ENCODE measurements around the gene BHMT2.

Gene BHMT2

DNA sequence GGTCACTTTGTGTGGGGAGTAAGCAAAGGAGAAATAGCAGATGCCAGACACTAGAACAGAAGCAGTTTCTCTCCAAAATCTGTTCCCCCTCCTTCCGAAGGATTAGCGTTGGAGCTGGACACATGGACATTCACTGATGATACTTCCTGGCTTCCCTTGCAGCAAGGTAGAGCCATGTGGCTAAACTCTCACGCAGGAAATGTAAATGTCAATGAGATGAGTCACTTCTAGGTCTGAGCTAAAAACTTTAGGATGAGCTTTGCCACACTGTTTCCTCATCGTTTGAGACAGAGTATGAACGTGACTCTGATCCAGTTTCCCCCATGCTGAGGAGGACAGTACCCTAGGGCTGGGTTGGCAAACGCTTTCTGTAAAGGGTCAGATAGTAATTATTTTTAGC lies 5.1 kb downstream of the BHMT2 start:
- H3K4me2 ChIP-seq (ENCODE audit: low read length), result no peak overlapping the region
- no peak overlapping the region for H3K9ac ChIP-seq (ENCODE audit: low read depth, low read length)
- H3K9me3 ChIP-seq (replicated peaks; ENCODE audit: low read length), result peaks cover 5% of the 10 kb centered on the region
- no peaks in the 10 kb centered on the region for H3K36me3 ChIP-seq (ENCODE audit: insufficient read depth, low read length)
- peaks cover 6% of the 10 kb centered on the region for H3K4me1 ChIP-seq (ENCODE audit: control insufficient read depth, insufficient read depth, low read length)
- no peak overlapping the region for H3K4me3 ChIP-seq (ENCODE audit: low read length)
- H3K27me3 ChIP-seq (ENCODE audit: control insufficient read depth, insufficient read depth, low read length), result no peaks in the 10 kb centered on the region

DNA sequence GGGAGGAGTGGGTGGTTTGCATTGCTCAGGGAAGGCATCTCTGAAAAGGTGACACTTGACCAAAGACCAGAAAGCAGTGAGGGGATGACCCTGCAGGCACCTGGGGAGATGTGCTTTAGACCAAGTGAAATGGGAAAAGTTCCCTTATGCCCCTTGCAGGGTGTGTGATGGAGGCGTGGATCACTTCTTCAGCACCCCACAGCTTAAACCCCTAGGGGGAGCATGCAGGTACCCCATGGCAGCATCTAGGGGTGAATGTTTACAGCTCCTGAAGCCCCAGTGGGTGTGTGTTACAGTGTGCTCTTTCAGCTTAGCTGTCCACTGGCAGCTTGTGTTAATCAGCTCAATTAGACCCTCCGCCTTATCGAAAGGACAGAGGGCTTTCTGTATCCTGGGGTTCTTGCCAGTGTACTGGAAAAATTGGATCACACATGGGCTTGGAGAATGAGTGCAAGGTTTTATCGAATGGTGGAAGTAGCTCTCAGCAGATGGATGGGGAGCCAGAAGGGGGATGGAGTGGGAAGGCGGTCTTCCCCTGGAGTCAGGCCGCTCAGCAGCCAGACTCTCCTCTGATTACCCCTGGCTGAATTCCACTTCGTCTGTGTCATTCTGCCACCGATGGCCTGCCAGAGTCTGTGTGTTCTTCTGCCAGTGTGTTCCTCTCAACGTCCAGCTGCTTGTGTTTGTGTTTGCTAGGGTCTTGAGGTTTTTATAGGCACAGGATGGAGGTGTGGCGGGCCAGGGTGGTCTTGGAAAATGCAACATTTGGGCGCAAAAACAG lies 6.3 kb downstream of the BHMT2 start:
- Histone ChIP-seq H3K4me2 (ENCODE audit: low read length) (no peak overlapping the region), H3K9ac (ENCODE audit: low read depth, low read length) (no peak overlapping the region), H3K4me1 (ENCODE audit: control insufficient read depth, insufficient read depth, low read length) (no peaks in the 10 kb centered on the region), H3K27me3 (ENCODE audit: control insufficient read depth, insufficient read depth, low read length) (no peaks in the 10 kb centered on the region), H3K4me3 (ENCODE audit: low read length) (no peak overlapping the region), H3K36me3 (ENCODE audit: insufficient read depth, low read length) (no peaks in the 10 kb centered on the region), H3K9me3 (replicated peaks; ENCODE audit: low read length) (peaks cover 5% of the 10 kb centered on the region)

DNA sequence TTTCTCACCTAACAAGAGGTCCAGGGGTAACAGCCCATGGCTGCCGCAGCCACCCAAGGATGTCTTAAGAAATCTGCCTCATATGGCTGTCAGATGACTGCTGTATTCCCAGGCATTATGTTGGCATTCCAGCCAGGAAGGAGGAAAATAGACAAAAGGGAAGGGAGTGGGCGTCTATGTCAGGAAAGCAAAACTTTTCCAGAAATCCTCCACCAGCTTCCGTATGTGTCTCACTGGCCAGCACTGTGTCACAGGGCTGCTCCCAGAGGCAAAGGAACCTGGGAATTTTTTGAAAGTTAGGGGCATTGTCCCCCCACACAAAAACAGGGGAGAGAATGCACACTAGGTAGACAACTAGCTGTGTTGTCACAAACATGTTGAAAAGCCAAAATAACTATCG lies 7.3 kb downstream of the BHMT2 start:
- Histone ChIP-seq H3K9ac (ENCODE audit: low read depth, low read length) (no peak overlapping the region), H3K4me1 (ENCODE audit: control insufficient read depth, insufficient read depth, low read length) (no peaks in the 10 kb centered on the region), H3K36me3 (ENCODE audit: insufficient read depth, low read length) (no peaks in the 10 kb centered on the region), H3K4me2 (ENCODE audit: low read length) (no peak overlapping the region), H3K4me3 (ENCODE audit: low read length) (no peak overlapping the region), H3K9me3 (replicated peaks; ENCODE audit: low read length) (peaks cover 5% of the 10 kb centered on the region), H3K27me3 (ENCODE audit: control insufficient read depth, insufficient read depth, low read length) (no peaks in the 10 kb centered on the region)

- Histone ChIP-seq H3K4me2 (ENCODE audit: low read length) (no peak overlapping the region), H3K27me3 (ENCODE audit: control insufficient read depth, insufficient read depth, low read length) (no peaks in the 10 kb centered on the region), H3K9me3 (replicated peaks; ENCODE audit: low read length) (peaks cover 5% of the 10 kb centered on the region), H3K4me3 (ENCODE audit: low read length) (no peak overlapping the region), H3K9ac (ENCODE audit: low read depth, low read length) (no peak overlapping the region), H3K4me1 (ENCODE audit: control insufficient read depth, insufficient read depth, low read length) (no peaks in the 10 kb centered on the region), H3K36me3 (ENCODE audit: insufficient read depth, low read length) (no peaks in the 10 kb centered on the region)
Observed at GRCh38 chr5:79077680-79078365, 8.3 kb downstream of the BHMT2 start.

DNA sequence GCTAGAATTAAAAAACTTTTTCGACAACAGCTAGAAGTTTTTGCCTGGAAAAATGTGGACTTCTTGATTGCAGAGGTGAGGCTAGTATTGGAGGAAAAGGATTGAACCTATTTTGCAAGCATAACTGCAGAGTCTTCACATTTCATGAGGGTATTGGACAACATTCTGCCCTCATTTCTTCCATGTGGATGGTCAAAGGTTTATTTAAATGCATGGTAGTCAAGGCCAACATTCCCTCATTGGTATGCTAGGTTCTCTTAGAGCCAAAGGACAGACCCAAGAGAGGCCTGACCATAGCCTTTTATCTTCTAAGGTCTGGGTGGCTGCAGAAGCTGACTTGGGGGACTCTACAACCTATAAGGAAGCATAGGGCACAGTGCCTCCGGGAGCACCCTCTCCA lies 11.2 kb downstream of the BHMT2 start:
- Histone ChIP-seq H3K4me1 (ENCODE audit: control insufficient read depth, insufficient read depth, low read length) (no peaks in the 10 kb centered on the region), H3K4me2 (ENCODE audit: low read length) (no peak overlapping the region), H3K36me3 (ENCODE audit: insufficient read depth, low read length) (no peaks in the 10 kb centered on the region), H3K9me3 (replicated peaks; ENCODE audit: low read length) (no peaks in the 10 kb centered on the region), H3K9ac (ENCODE audit: low read depth, low read length) (no peak overlapping the region), H3K4me3 (ENCODE audit: low read length) (no peak overlapping the region), H3K27me3 (ENCODE audit: control insufficient read depth, insufficient read depth, low read length) (no peaks in the 10 kb centered on the region)

- no peaks in the 10 kb centered on the region for H3K4me1 ChIP-seq (ENCODE audit: control insufficient read depth, insufficient read depth, low read length)
- no peak overlapping the region for H3K4me2 ChIP-seq (ENCODE audit: low read length)
- no peak overlapping the region for H3K9ac ChIP-seq (ENCODE audit: low read depth, low read length)
- no peak overlapping the region for H3K4me3 ChIP-seq (ENCODE audit: low read length)
- no peaks in the 10 kb centered on the region for H3K9me3 ChIP-seq (replicated peaks; ENCODE audit: low read length)
- no peaks in the 10 kb centered on the region for H3K36me3 ChIP-seq (ENCODE audit: insufficient read depth, low read length)
- H3K27me3 ChIP-seq (ENCODE audit: control insufficient read depth, insufficient read depth, low read length), result no peaks in the 10 kb centered on the region
Observed at GRCh38 chr5:79081779-79082178, 12.2 kb downstream of the BHMT2 start.

DNA sequence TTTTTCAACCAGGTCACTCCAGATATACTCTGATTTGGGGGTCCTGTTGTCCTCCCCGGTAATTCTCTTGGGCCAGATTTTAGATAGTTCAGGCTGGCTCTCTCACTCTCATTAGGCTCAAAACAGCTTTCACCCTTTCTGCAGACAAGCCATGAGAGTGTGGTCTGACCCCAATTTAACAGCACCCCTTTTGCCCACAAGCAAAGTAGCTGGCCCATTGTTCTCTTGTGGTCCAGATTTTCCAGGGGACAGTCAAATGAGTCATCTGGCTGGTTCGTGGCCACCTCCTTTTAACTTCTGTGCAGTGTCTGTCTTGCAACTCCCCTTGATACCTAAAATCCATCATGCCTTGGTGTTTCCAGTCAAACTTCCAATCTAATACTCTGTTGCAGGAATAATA lies 16.5 kb downstream of the BHMT2 start:
- no peak overlapping the region for H3K4me2 ChIP-seq (ENCODE audit: low read length)
- H3K4me3 ChIP-seq (ENCODE audit: low read length), result no peak overlapping the region
- no peaks in the 10 kb centered on the region for H3K27me3 ChIP-seq (ENCODE audit: control insufficient read depth, insufficient read depth, low read length)
- H3K4me1 ChIP-seq (ENCODE audit: control insufficient read depth, insufficient read depth, low read length), result no peaks in the 10 kb centered on the region
- H3K36me3 ChIP-seq (ENCODE audit: insufficient read depth, low read length), result no peaks in the 10 kb centered on the region
- no peak overlapping the region for H3K9ac ChIP-seq (ENCODE audit: low read depth, low read length)
- H3K9me3 ChIP-seq (replicated peaks; ENCODE audit: low read length), result no peaks in the 10 kb centered on the region

GRCh38 chr5:79088507-79088906 lies 18.9 kb downstream of the BHMT2 start:
- H3K9ac ChIP-seq (ENCODE audit: low read depth, low read length), result no peak overlapping the region
- no peak overlapping the region for H3K4me3 ChIP-seq (ENCODE audit: low read length)
- no peaks in the 10 kb centered on the region for H3K36me3 ChIP-seq (ENCODE audit: insufficient read depth, low read length)
- H3K27me3 ChIP-seq (ENCODE audit: control insufficient read depth, insufficient read depth, low read length), result peaks cover 8% of the 10 kb centered on the region
- H3K4me1 ChIP-seq (ENCODE audit: control insufficient read depth, insufficient read depth, low read length), result no peaks in the 10 kb centered on the region
- H3K9me3 ChIP-seq (replicated peaks; ENCODE audit: low read length), result no peaks in the 10 kb centered on the region
- no peak overlapping the region for H3K4me2 ChIP-seq (ENCODE audit: low read length)

DNA sequence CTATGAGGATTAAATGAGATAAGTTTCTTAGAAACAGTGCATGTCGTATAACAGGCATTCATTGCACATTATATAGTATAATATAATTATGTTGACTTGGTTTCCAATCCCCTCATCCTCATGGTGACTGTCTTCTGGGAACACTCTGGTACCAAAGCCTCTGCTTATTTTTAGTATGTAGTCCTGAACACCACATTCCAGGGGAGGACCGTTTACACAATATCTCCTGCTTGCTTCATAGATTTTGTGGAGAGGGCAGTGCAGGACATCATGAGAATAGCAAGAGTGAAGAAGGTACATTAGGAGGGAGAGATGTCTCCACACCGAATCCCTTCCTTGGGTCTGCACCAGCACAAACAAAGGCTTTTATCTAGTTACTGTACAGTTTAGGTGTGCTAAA lies 21.5 kb downstream of the BHMT2 start:
- Histone ChIP-seq H3K36me3 (ENCODE audit: insufficient read depth, low read length) (no peaks in the 10 kb centered on the region), H3K4me2 (ENCODE audit: low read length) (no peak overlapping the region)

DNA sequence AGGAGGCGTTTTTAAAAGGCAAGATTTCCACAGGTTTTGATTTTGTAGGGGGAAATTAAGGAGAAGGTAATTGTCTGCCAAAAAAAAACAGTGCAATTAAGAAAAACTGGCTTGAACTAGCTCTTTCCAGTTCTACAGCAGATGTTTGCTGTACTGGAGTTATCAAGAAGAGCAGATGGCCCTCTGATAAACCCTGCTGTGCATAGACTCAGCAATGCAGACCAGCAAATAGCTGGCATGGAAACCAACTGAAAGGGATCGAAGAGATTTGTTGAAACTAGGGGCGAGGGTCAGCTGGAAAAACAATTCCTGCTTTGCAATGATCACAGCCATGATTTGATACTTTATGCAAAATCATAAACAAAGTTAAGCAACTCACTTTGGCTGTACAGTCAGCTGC lies 24.2 kb downstream of the BHMT2 start:
- peaks cover 15% of the 10 kb centered on the region for H3K27me3 ChIP-seq (ENCODE audit: control insufficient read depth, insufficient read depth, low read length)
- no peaks in the 10 kb centered on the region for H3K36me3 ChIP-seq (ENCODE audit: insufficient read depth, low read length)
- no peak overlapping the region for H3K4me3 ChIP-seq (ENCODE audit: low read length)
- H3K9ac ChIP-seq (ENCODE audit: low read depth, low read length), result no peak overlapping the region
- no peaks in the 10 kb centered on the region for H3K9me3 ChIP-seq (replicated peaks; ENCODE audit: low read length)
- no peak overlapping the region for H3K4me2 ChIP-seq (ENCODE audit: low read length)
- no peaks in the 10 kb centered on the region for H3K4me1 ChIP-seq (ENCODE audit: control insufficient read depth, insufficient read depth, low read length)

More for the DNA sequence above, 21.5 kb downstream of the BHMT2 start:
- H3K4me1 ChIP-seq (ENCODE audit: control insufficient read depth, insufficient read depth, low read length), result no peaks in the 10 kb centered on the region
- H3K9ac ChIP-seq (ENCODE audit: low read depth, low read length), result no peak overlapping the region
- H3K4me3 ChIP-seq (ENCODE audit: low read length), result no peak overlapping the region
- H3K9me3 ChIP-seq (replicated peaks; ENCODE audit: low read length), result no peaks in the 10 kb centered on the region
- H3K27me3 ChIP-seq (ENCODE audit: control insufficient read depth, insufficient read depth, low read length), result peaks cover 15% of the 10 kb centered on the region

DNA sequence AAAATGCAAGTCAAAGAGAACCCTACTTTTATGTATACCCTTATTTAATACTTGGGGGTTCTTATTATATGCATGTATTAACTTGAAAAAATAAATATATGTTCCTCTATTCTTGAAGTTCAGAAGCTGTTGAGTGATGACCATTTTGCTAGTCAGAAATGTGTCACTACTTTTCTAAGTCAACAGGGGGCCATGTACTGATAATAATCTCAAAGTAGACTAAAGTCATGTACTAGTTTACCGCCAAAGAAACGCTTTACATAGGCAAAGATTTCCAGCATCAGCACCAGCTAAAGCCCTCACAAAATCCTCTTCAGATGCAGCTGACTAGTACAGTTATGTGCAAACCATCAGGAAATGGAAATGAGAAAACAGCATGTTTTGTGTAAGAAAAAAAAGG lies 36.3 kb downstream of the BHMT2 start:
- Histone ChIP-seq H3K27me3 (ENCODE audit: control insufficient read depth, insufficient read depth, low read length) (peaks cover 14% of the 10 kb centered on the region), H3K4me2 (ENCODE audit: low read length) (no peak overlapping the region), H3K9ac (ENCODE audit: low read depth, low read length) (no peak overlapping the region), H3K4me1 (ENCODE audit: control insufficient read depth, insufficient read depth, low read length) (no peaks in the 10 kb centered on the region), H3K9me3 (replicated peaks; ENCODE audit: low read length) (no peaks in the 10 kb centered on the region), H3K36me3 (ENCODE audit: insufficient read depth, low read length) (no peaks in the 10 kb centered on the region), H3K4me3 (ENCODE audit: low read length) (no peak overlapping the region)

Data from skeletal muscle satellite cell (primary cell).